GM18951 (cell line): ENCODE results near the gene BCKDK.
"Not testable (repeated sequence)": the region's sequence is repeated elsewhere in the genome, so short reads cannot be mapped to it uniquely, and the experiment has no call there.

ENCODE experiments used
- POLR2A ChIP-seq: IDR thresholded peaks from 4 replicates; pipeline ENCODE4 v1.6.1; 2011; ENCODE audit warnings: mild to moderate bottlenecking; ENCODE audit not compliant: insufficient read length, insufficient read depth; ENCODE audit errors: extremely low read depth
- in situ Hi-C: fragments of 300-500 bp; cut with MboI; formaldehyde crosslinking; loops from one replicate; pipeline ENCODE4 v1.12.0; 2022; ENCODE audit warnings: low sequenced_read_pairs, mixed read lengths, inconsistent platforms; ENCODE audit not compliant: unreplicated experiment

Gene BCKDK

GRCh38 chr16:31094424-31095120, 13.6 kb upstream of the BCKDK start, which contains the start of gene VKORC1:
Gene VKORC1, minus strand, starts transcription at chr16:31094797. Its CDS starts 68 bp downstream, at chr16:31094729.
- in situ Hi-C loops = no loop called here
- TF ChIP-seq POLR2A = peak; percentile 70

- in situ Hi-C loops = no loop called here
- TF ChIP-seq POLR2A = no peak
These were observed 8.1 kb upstream of the BCKDK start for GRCh38 chr16:31099860-31100638.

GRCh38 chr16:31100876-31101641, 7.1 kb upstream of the BCKDK start:
- in situ Hi-C loops = not testable (repeated sequence)

- in situ Hi-C loops = no loop called here
- TF ChIP-seq POLR2A = peak; percentile 33
These were observed 2.4 kb upstream of the BCKDK start for GRCh38 chr16:31105677-31106213.

- no peak for TF ChIP-seq POLR2A
- in situ Hi-C loops = no loop called here
These were observed 1.4 kb upstream of the BCKDK start for GRCh38 chr16:31106509-31107464.

- in situ Hi-C loops = no loop called here
- no peak for TF ChIP-seq POLR2A
These were observed 720 bp upstream of the BCKDK start for GRCh38 chr16:31107465-31107867.

GRCh38 chr16:31108794-31109558, 790 bp downstream of the BCKDK start:
- TF ChIP-seq POLR2A = no peak
- in situ Hi-C loops = no loop called here

- TF ChIP-seq POLR2A = no peak
- in situ Hi-C loops = no loop called here
These were observed 1.4 kb downstream of the BCKDK start for GRCh38 chr16:31109622-31110021.

- in situ Hi-C loops = no loop called here
- no peak for TF ChIP-seq POLR2A
These were observed 2.2 kb downstream of the BCKDK start for GRCh38 chr16:31110106-31111034.

- TF ChIP-seq POLR2A = no peak
- in situ Hi-C loops = no loop called here
These were observed 3.8 kb downstream of the BCKDK start for GRCh38 chr16:31111881-31112466.

GRCh38 chr16:31112711-31113110, 4.5 kb downstream of the BCKDK start:
- in situ Hi-C loops = no loop called here

More at GRCh38 chr16:31112711-31113110, 4.5 kb downstream of the BCKDK start:
- TF ChIP-seq POLR2A = no peak
